GM19043 (cell line): ENCODE results near the gene CPEB4.

Source experiments
- ATAC-seq: cut with Tn5 transposase; IDR thresholded peaks from one replicate; pipeline ENCODE4 v1.9.1; 2021; ENCODE audit warnings: low read depth; ENCODE audit not compliant: unreplicated experiment

Gene CPEB4

DNA sequence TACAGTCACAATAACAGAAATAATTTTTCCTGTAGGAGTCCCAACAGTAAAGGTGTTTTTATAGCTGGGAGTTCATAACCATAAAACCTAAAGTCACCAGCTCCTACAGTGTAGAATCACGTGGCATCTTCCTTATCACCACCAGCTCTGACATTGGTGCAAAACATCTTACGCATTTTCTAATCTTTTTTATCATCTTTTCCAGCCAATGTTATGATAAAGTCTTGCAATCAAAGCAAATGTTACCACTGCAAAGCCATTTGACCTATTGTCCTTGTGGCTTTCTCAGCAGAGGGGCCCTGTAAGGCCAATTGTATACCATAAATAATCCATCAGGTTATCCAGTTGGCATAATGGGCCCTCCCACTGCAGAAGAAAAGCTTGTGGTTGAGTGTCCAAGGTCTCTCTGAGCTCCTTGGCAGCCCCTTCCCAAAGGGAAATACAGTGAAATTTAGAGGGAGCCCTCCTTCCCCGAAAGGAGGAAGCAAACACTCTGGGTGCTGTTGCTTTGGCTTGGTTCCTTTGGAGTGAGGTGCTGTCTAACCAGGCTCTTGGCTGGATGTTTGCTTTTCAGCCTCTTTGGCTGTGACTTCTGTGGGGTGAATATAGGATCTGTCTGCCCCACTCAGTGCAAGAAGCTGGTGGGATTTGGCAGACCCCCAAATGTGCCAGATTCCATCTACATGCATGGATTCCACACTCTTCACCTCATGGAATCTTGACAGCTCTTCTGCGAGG is 29.3 kb upstream of the CPEB4 start:
- ATAC-seq: no peak

DNA sequence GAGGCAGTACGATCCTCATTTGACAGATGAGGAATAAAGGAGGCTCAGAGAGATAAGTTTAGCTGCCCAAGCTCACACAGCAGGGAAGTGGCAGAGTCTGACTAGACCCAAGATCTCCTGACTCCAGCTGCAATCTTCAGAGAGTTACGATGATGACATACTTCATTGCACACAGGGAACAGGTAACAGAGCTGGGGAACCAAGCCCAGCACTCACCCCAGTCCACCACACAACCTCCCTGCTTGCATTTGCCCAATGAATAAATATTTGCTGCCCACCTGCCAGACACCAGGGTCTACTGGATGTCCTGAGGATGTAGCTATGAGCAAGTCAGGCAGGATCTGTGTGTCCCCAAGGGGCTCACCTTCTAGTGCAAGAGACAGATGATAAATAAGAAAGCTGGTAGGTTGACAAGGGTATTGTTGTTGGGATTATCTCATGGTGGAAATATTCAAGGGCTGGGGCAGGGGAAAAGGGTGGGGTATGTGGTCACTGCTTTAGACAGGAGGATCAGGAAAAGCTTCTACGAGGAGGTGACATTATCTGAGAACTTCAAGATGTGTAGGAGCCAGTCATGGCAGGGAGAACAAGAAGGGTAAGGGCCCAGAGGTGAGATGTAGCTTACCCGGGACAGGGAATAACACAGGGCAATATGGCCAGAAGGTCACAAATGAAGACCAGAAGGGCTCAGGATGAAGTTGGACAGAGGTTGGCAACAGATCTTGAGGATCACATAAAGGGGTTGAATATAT is 28.6 kb upstream of the CPEB4 start:
- no peak for ATAC-seq

DNA sequence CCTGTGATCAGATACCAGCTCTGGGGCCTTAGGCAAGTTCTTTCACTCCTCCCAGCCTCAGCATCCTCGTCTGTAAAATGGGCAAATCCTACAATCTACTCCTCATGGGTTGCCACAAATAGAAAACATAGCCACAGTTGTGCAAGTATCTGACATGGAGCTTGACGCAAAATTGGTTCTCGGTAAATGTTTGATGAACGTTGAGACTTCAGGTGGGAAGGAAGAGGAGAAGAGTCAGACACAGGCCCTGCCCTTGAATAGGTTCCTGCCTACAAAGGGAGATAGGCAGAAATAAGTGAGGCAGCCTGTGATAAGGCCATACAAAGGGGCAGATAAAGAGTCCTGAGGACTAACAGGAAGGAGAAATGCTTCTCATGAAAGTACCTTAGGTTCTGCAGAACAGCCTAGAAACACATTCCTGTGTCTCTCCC is 26.1 kb upstream of the CPEB4 start:
- ATAC-seq: no peak

DNA sequence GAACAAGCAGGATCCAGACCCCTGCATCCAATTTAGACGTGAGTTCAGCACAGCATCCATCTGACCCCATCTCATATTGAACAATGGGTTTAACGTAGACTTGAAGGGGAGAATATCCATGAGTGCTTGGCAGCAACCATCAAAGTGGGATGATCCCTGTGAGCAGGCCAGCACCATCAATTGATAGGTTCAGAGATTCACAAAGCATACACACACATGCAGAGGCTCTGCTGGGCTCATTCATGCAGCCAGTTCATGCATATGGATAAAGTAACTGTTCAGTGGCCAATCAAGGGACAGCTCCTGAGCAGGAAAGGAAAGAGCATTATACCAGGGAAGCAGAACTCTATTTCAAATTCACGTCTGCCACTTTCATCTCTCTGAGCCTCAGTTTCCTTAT is 24.8 kb upstream of the CPEB4 start:
- ATAC-seq: no peak

DNA sequence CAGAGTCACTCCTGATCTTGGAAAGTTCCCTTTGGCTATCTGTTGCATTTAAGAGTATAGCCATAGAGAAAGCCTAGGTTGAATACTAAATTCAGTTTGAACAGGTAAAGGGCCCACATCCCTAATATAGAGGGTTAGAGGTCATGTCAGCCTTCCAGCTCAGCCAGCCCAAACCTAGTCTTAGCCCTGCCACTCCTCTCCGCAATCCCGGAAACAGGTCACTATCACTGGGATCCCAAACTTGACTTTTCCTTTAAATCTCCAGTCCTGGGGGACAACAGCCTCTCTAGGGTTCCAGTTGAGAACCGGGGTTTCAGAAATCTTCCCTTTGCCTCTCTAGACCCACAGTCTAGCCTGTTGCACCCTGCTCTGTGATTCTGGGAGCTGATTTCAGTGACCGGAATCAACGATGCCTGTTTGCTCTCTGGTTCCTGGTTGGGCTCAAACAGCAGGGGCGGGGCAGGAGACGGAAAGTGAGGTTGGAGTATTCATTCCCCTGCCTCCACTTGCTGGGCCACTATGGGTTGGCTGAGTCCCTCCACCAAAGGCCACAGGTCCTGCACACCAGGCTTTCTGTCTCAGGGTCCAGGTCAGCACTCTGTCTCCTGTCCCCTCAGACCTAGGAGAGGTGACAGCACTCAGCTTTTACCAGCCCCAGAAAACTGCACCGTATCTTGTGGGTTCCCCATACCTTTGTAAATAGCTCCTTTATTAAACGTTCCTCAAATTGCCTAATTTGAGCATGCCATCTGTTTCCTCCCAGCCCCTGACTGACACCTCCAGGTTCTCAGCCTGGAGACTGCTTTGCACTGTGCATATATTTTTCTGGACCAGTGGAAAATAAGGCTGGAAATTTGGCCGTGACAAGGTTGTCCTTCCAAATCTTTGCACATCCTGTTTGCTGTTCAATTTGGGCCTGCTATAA is 23.8 kb upstream of the CPEB4 start:
- ATAC-seq: no peak

DNA sequence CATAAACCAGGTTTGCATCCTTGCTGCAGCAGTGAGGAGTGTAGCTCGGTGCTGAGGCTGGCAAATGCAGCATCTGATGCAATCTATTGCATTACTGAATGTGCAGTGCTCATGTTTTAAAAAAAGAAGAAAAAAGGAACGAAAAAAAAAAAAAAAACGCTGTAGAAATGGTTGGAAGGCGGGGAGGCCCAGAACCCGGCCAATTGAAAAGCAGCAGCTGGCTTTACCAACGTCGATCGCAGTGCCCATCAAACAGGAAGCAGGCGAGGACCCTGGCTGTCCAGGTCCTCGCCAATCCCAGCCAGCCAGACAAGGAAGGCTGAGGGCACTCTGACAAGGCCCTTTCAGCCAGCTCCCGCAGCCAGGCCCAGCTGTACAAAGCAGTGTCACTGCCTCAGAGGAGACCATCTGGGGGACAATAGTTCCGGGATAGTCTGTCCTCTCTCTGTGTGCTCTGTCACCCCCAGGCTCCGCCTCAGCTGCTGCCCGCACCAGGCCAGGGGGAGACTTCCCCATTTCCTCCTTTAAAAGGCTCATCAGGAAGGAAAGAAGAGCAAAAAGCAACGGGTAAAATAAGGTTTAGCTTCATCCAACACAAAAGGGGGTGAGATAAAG is 21.8 kb upstream of the CPEB4 start:
- ATAC-seq: no peak

DNA sequence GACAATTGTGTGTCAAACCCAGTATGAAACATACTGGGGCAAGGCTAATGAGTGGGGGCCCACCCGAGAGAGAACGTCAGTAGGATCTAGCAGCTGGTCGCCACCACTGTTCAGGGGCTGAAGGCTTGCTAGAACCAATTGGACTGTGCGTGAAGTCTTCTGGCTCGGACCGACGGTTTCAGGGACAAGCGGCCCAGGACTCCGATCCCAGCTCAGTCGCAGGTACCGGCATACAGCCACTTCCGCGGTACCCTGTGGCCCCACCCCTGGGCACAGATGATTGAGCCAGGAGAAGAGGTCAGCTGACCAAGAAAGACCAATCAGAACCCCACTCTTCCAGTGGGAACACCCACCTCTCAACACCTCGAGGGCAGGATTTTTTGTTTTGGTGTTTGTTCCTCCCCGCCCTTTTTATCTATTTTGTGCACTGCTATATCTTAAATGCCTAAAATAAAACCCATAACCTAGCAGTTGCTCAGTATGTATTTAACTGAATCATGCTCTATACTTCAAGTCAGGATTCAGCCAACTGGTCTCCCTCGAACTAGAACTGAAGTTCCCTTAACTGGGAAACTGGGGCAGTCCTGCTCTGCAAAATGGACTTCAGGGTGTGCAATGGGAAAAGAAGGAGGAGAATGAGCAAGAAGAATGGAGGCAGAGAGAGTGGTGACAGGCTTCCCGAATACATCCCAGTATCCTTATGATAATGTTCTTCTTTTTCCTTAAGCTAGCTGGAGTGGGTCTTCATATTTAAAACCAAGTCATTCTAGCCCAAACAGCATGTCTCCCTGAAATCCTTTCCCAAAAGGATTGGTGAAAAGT is 21.1 kb upstream of the CPEB4 start:
- ATAC-seq: no peak

DNA sequence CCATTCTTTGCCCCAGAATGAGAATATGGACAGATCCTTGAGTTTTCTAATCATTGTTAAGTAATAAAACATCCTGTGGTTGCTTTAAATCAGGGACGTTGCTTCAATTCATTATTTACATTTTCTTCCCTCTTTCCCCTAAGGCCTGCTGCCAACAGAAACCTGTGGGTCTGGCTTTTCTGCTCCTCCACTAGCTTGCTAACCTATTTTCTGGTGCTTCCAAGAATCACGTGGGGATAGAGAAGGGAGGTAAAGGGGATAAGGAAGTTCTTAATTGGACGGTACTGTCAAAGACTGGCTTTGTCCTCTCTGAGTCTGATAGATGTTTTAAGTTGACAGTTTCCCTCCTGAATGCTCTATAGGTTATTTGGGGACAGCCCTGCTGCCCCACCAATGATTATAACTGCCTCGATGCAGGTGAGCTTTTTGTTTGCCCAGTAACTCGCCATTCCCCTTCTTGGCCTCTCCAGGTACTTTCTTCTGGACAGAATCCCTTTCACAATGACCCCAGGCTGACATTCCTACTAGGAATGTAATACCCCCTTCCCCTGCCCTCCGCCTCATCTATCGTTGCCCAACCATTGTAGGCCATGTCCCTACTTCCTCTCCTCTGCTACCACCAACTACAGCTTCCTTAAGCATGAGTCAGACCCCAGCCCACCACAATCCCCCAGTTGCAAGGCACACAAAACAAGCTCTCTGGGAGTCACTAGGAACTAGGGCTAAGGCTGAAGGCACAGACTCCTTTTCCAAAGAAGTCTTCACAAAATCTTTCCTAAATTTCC is 19.9 kb upstream of the CPEB4 start:
- ATAC-seq: no peak

DNA sequence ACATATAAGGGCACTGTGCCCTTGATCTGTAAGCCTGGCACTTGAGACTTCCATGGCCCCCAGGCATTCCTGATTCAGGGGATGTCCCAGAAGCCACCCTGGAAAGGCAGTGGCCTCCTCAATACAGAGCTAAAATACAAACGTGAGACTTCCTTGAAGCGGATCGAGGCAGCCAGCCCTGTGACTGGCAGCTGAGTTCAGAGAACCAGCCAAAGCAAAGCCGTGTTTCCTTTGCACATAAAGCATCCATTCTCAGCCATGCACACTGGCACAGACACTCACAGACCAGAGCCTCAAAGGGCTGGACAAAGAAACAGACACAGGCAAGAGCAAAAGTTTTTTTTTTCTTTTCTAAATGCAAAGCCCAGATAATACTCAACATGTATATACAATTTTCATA is 18.8 kb upstream of the CPEB4 start:
- no peak for ATAC-seq

DNA sequence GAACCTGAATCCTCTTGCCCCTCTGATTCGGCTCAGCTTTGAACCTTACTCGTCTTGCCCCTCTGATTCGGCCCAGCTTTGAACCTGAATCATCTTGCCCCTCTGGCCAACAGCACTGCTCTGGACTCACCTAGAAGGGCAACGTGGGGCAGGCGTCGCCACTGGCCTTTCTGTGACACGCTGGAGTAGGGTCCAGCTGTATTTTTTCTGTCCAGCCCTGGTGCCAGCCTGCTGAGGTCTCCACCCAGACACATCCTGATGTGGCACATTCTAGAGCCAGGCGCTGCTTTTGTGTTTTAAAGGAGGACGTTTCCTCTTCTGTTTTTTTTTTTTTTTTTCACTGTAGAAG is 15.2 kb upstream of the CPEB4 start:
- ATAC-seq: no peak

DNA sequence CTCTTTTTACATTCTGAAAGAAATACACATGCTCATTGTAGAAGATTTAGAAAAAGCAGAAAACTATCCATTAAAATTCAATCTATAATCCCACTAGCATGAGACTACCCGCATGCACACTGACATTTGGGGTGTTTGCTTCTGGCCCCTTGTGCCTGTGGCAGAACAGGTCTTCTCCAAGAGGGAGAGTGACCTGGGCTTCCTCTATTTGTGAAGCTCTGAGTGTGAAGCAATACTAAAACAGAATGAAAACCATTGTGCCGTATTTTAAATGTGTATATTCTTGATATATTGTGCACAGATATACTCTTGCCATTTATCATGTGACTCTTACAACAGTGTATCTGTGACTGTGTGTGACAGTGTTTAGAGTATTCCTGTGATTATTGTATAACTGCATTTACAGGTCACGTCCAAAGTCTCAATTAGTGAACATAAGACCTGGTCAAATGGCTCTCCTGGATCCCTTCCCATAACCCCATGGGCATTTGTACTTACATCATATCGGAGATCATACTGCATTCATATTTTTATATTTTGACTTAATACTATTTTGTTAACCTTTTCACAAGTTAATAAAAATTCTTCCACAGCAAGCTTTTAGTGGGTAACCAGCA is 14.7 kb upstream of the CPEB4 start:
- no peak for ATAC-seq

DNA sequence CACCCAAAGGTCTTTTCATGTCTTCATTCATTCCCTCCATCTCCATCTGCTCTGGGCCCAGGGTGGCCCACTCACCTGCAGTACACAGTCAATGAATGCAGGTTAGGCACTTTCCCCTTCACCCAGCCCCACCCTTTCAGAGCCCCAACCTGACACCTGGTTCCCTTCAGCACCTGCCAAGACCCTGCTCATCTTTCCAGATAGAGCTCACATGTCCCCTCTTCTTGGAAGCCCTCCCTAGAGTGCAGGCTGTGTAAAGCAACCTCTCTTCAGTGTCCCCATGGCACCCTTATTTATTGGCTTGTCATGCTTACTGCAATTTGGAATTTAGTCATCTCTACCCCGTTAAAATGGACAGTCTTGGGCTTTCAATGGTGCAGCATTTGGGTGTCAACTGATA is 13.0 kb upstream of the CPEB4 start:
- ATAC-seq: no peak

DNA sequence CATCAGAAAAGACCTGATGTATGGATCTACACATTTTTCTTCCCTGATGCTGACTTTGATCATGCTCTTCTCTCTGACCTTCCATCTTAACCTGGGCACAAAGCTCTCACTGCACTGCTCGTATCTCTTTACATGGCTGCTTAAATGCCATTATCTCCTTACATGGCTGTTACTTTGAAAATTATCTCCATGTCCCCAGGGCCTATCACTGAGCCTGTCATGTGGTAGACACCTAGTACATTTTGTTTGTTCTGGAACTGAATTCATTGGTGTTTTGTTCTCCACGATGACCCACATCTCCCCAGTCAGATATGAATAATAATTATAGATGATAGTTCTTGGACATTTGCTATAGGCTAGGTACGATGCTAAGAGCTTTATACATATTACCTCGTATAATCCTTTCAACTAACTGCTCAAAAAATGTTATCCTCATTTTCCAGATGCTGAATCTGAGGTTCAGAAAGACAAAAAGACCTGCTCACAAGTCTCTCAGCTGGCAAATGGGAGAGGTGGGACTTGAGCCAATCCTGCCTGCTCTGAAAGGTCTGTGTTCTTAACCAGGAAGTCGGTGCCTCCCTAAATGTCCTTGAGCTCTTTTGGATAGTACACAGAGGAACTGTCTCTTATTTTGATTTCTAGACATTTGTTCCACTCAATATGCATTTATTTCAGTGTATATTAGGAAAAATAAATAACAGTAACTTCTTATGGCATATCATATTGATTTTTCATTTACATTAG is 9.8 kb upstream of the CPEB4 start:
- no peak for ATAC-seq

DNA sequence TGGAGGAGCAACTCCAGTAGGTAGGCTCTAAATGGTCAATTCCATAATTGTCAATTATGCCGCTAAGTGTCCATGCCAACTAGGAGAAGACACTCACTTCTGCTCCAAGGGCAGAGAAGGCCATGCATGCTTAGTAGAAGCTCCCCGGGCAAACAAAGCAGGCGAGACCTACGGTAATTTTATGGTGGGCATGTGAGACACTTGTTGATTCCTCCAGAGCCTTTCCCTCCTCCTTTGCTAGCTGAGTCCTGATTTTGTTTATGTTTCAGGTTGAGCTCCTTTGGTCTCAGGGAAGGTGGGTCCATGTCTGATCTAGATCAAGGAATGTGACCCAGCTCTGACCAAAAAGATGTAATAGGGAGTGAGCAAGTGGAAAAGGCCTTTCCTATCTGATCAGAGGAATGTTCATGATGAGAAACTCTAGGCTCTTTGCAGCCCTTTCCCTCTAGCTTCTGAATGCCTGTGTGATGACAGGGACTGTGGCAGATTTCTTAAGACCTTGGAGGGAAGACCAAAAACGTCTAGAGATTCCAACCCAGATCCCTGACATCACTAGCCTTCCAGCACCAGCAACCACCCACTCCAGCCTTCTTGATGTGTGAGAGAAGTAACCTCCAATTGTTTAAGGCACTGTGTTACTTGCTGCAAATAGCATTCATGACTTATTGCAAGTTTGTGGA is 7.7 kb upstream of the CPEB4 start:
- ATAC-seq: no peak

DNA sequence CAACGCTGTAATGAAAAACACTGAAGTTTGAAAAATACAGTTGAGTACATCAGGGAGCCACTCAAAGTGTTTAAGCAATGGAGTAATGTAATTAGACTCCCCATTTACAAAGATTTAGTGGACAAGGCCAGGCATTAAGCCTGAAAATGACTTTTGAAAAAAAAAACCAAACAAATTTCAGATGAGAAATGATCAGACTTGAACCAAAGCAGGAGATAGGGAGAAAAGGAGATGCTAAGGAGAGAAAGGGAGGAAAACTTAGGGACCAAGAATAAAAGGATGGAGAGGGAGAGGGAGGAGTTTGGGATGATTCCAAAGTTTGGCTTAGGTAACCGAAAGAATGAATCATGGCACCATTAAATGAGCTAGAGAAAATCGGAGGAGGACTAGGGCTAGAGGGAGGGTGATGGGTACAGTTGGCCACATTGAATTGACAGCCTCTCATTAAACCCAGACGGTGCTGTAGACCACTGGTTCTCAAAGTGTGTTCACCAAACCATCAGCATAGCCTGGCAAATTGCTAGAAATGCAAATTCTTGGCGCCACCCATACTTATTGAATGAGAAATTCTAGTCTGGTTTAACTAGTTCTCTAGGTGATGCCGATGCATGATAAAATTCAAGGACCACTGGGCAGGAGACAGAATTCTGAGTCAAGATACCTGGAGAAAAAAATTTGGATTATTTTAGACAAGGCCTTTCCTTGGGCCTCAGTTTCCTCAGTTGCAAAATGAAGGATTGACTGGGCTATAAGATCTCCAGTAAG is 6.2 kb upstream of the CPEB4 start:
- no peak for ATAC-seq

DNA sequence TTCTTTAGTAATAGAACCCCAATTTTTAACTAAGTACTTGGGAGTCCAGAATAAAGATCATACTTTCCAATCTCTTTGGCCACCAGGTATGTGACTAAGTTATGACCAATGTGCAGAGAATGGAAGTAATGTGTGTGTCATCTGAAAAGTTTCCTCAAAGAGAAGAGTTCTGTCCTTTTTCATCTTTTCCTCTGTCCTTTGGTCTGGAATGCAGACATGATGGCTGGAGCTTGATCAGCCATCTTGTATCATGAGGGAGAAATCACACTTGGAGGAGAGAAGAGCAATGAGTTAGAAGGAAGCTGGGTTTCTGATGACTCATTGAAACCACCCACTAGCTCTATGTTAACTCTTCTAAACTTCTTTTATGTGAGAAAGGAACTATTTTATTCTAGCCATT is 5.5 kb upstream of the CPEB4 start:
- ATAC-seq: no peak
